Activated CD4-positive, alpha-beta T cell treated with anti-CD3 and anti-CD28 coated beads, Interleukin-10, Interleukin-2, amounts not matched to agents 100 ng/mL and 50 ng/mL, durations not matched to agents 16 hours and 8 hours (primary cell): Measurements from ENCODE around the gene ADCY4.
A peak's percentile ranks its signal among the peaks of the same experiment; 100 is the strongest.

Source experiments
- DNase-seq: peaks from one replicate; pipeline ENCODE4 v3.0.0-alpha.2; 2020

Gene ADCY4

DNA sequence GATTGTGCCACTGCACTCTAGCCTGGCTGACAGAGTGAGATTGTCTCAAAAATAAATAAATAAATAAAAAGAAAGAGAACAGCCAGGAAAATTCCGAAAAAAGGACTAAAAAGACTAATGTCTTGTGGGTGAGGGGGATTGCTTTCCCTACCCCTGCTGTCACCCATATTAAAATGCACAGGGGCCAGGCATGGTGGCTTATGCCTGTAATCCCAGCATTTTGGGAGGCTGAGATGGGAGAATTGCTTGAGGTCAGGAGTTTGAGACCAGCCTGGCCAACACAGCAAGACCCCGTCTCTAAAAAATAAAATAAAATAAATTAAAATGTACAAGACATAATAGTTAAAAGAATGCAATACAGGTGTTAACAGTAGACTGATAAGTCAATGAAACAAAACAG, 41.3 kb downstream of the ADCY4 start:
- DNase-seq, result no peak

DNA sequence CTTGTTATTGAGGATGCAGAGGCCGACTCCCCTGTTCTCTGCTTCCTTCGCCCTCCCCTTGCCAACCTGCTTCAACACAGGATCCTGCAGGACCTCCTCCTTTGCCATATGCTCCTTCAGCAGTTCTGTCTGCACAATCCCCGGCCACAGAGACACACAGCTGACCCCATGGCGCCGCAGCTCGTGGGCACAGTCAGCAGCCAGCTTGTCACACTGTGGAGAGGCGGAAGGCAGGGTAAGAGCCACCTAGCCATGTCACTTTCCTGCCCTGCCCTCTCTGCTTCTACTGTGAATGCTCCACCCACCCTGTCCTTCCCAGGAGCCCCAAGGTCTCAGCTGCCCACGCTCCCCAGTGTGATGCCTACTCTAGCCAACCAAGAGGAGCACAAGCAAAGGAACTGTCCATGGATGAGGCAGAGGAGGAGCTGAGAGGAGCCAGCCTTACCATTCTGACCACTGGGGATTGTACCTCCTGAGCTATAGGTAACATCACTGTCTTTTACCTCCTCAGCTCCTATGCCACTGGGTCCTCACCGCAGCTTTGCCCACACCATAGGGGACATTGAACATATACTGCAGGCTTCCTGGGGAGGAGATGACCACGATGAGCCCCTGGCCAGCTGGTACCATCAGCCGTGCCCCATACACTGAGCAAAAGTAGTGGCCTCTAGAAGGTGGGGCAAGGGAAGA, 42.6 kb downstream of the ADCY4 start:
- no peak for DNase-seq

DNA sequence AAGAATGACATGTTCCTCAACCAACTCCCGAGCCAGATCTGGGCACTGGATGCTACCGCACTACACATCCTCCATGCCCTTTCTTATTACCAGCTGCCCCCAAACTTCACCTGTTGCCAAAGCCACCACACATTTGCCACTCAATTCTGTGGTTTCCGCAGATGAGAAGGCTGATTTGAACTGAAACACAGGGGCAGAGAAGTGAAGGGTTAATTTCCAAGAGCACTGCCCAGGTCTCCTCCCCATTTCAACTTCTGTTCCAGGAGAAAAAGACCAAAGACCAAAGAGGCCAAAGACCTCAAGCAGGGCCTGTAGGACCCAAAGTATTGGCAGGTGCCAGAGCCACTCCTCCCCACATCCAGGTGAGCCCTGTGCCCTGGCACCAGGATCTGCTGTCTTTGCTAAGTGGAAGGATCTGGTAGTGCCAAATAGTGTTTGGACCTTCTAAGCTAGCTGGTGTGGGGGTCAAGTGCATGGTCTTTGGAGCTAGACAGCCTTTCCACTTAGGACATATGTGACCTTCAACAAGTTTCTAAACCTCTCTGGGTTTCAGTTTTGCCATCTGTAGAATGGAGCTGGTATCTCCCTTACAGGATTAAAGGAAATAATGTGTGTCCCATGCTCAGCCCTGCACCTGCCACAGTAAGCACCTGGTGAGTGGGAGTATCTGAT, 43.3 kb downstream of the ADCY4 start:
- peak; percentile 34 for DNase-seq

DNA sequence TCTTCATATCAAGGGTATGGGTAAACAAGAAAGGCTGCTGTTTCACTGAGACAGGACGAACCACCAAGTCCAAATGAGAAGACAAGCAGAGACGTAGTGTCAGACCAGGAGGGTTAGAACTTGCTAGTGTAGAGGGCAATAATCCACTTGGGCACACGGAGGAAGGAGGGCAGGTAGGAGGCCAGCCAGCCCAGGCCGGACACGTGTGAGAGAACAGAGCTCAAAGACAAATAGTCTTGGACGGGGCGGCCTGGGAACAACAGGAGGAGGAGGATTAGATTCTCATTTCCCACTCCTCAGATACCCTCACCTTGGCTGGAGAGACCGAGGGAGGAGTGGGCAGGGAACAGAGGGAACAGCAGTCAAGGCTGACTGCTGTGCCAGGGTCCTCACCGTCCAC, 44.1 kb downstream of the ADCY4 start:
- no peak for DNase-seq

DNA sequence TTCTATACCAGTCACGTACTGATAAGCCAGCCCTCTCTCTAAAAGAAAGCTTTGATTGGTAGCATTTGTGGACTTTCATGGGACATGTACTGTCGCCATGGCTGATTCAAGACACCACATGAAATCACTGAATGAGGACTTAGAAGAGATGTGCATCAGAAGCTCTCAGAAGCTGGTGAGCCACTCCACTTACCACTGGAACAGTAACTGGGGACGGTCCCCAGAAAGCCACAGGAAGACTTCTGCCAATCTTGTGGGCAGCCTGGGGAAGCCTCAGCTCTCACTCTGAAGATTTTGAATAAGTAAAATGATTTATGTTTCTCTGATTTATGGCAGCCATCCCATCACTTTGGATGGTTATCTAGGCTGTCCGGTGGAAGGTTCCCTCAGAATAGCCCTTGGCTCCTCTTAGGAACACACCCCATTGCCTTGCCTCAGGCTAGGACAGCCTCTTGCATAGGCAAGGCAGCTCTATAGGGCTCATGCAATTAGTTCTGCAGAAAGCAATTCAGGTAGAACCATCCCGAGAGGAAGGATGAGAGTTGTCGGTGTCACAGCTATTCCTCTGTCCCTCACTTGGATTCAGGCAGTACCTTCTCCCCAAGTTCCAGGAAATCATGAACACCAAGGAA, 45.1 kb downstream of the ADCY4 start:
- DNase-seq, result peak; percentile 86

DNA sequence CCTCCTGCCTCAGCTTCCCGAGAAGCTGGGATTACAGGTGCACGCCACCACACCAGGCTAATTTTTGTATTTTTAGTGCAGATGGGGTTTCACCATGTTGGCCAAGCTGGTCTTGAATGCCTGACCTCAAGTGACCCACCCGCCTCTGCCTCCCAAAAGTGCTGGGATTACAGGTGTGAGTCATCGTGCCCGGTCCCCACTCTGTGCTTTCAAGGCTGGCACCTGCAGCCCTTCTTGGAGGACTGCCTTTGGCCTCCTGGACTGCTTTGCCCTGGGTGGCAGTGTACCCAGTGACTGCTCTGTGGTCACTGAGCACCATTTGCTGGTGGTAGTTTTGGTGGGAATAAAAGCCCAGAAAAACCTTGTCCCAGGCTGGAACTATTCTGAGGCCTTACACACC, 47.9 kb downstream of the ADCY4 start:
- no peak for DNase-seq

DNA sequence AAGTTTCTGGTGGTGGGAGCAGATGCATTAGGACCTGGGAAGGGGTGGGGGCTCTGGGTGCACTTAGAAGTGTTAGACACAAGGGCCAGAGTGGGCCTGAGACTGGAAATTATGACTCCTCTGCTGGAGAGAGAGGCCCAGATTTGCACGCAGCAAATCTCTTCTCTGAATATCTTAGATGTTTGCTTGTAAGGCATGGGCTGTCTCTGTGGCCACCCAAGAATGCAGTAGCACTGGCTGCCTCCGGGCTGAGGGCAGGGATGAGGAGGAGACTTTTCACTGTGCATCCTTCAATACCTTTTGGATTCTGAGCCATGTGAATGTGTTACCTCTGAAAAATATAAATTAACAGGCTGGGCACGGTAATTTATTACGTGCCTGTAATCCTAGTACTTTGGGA, 49.5 kb downstream of the ADCY4 start:
- no peak for DNase-seq

DNA sequence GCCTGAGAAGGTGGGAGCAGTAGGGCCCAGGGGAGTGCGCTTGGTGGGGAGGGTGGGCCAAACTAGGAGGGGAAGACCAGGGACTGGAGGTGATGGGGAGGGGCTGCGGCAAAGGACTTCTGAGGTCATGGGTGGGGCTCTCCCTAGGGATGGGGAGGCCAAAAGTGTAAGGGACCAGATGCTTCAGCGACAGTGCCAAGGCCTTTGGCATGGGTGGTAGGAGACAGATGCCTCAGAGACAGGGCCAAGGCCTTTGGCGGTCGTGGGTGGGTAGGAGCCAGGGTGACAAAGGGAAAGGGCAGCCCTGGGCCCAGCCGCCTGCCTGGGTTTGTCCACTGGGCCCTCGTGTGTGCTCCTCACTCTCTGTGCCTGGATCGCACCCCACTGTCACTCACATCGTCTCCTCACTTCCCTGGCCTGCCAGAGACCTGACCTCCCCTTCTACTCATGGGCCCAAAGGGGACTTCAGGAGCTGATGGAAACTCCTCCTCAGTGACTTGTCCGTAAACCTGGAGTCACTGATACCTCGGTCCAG, 50.3 kb downstream of the ADCY4 start:
- no peak for DNase-seq

DNA sequence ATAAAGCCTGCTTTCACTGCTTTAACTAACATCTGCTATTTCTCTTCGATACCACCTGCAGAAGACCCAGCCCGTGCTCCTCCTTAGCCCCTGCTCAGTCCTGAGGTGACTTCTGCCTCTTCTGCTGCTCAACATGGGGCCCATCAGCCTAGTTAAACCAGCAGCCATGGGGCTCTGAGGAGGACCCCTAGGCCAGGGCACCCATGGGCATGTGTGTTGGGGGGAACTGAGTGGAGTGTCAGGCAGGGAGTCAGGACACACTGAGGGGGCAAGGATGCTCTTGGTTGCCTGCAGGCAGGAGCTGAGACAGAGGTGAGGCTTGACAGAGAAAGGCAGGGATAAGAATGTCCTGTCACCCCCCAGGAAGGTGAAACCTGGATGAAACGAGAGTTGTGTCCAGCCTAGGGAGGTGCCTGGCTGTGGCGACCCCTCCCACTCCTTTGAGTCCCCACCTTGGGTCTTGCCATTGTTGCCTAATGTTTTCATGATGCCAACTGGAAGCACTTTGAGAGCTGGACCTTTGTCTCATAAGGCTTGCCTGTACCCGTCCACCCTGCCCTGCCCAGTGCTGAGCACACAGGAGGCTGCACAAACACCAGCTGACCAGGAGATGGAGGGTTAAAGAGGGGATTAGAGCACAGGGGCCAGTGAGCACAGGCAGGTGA, 50.9 kb downstream of the ADCY4 start:
- no peak for DNase-seq

DNA sequence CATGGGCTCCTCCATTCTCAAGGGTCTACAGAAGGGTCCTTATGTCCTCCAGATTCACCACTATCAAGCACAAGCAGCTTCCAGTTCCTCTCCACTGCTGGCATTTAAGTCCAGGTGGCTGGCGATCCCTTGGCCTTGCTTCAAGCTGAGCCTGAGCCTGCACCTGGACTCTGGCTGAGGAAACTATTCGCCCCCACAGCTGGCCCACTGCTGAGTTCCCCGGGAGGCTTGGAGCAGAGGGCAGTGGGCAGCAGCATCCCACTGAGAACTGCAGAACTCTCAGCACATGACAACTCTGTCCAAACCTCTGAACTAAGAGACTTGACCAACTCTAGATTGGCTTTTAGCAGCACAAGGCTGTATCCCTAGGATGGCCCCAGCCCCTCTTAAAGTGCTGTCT, 52.1 kb downstream of the ADCY4 start:
- DNase-seq, result no peak

DNA sequence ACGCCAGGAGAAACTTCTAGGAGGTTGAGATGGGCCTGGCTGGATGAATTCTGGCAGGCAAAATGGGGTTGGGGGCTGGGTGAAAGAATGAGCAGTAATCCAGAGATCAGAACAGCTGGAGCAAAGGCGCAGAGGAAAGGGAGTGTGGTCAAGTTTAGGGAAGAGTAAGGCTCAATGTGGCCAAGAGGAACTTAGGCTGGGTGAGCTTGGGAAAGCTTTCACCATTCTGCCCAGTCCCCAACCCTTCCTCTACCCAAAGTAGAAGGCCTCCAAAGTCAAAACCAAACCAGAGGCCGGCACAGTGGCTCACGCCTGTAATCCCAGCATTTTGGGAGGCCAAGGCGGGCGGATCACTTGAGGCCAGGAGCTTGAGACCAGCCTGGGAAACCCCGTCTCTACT, 53.2 kb downstream of the ADCY4 start:
- DNase-seq, result no peak

DNA sequence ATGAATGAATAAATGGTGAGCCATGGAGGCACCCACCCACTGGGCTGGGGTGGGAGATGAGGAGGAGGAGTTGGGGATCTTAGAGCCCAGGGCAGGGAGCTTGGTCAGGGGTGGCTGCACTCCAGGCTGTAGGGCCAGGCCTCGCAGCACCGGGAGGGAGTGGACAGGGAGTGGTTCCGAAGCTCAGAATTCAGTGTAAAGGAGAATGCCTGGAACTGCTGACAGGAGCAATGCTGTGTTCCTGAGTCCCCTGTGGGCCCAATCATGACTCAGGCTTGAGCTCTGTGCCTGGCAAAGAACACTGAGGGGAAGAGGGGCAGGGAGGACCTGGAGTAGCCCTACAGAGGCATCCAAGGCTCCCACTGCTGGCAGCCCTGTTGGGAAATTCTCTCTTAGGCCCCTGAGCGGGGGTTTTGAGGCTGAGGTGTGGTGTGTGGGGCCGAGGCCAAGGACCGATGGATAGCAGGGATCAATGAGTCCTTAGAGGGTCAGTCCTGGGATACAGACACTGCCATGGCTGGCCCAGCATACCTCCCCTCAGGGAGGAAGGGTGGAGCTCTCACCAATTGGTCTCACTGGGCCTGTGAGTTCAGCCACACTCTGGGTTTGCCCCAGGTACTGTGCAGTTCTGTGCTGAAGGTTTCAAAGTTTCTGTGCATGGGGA, 53.9 kb downstream of the ADCY4 start:
- DNase-seq, result no peak

DNA sequence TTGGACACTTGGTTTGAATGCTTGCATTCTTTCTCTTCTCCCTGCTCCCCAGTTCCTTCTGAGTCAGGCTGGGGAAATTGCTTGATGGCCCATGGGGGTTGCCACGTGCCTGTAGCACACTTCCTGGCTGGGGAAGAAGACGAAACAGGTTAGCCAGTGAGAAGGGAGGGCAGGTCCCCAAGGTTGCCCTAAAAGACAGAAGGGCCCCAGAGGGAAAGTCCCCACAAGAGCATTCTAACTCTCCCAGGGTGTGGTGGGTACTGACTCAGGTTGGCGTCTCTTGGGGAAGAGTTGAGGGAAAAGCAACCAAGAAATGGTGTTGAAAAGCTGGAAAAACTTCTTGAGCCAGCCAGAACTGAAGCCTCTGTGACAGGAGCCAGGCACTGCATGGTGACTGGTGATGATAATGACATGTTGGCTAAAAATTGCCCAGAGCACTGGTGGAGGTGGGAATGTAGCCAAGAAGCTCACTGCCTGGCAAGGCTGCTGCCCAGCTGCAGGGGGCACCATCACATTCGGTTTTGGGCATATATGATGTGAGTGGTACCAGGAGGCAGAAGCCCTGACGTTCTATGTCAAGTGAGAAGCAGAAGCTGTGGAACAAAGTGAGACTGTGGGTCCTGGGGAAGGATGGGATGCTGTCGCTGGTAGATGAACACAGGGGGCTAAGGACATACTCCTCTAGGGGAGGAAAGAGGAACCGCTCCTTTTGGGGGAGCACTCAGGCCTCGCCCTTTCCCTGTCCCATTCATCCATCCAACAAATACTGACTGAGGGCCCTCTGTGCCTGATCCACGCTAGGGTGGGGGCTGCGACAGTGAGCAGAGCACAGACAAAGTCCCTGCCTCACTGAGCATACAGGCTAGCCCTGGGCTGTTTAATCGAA, 55.3 kb downstream of the ADCY4 start:
- DNase-seq, result peak; percentile 74

DNA sequence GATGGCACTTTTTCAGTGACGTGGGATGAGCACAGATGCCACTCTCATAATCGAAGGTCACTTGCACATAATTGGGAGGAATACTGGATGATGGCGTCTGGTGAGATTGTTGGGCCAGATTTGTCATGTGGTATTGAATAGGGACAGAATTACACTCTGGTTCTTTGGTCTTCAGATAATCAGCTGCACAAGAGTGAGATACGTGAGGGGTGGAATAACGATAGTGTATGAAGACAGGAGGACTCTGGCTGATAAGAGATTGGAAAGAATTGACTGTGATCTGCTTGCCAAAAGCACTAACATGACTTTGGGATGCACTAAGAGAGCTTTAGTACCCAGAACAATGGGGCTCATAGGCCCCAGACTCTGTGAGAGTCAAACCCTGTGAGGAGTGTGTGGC, 56.4 kb downstream of the ADCY4 start:
- no peak for DNase-seq

DNA sequence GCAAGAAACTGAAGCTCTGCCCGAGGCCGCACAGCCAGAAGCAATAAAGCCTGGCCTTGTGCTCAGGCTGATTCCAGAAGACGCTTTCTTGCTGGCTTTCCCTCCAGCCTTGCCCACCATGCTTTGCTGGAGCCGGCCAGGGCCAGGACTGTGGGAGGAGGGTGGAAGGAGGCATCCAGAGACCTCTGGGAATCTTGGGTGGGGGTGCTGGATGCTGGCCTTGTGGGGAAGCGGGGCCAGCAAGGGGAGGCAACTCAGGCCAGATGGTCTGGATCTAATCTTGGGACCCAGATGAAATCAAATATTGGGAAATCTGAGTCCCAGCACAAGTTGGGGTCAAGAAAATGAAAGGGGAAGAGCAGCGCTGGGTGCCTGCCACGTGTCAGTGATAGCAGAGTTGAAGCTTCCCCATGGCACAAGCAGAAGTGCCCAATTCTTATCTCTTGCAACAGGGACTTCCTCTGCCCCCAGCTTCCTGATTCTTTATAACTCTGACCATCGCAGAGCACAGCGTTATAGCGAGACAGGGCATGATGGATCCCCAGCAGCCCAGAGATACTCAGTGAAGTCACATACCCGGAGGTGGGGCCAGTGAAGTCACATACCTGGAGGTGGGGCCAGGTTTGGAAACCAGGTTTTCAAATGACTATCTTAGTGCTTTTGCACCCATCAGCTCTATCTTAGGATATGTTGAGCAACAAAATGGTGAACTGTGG, 57.1 kb downstream of the ADCY4 start:
- no peak for DNase-seq

DNA sequence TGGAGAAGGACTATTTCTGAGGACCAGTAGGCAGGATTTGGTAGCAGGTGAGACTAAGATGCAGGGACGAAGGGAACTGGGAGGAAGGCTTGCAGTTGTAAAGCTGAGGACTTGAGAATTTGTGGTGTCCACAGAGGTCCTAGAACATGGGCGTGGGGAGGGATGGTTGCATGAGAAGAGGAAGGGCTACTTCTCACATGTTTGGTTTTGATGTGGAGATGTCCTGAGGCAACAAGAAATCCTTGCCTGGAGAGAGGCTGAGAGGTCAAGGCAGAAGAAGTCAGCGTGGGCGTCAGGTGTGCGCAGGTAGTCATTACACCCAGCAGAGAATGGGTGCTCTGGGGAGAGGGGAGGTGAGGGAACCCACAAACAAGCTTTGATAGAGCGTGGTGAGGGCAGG, 57.8 kb downstream of the ADCY4 start:
- DNase-seq, result no peak

DNA sequence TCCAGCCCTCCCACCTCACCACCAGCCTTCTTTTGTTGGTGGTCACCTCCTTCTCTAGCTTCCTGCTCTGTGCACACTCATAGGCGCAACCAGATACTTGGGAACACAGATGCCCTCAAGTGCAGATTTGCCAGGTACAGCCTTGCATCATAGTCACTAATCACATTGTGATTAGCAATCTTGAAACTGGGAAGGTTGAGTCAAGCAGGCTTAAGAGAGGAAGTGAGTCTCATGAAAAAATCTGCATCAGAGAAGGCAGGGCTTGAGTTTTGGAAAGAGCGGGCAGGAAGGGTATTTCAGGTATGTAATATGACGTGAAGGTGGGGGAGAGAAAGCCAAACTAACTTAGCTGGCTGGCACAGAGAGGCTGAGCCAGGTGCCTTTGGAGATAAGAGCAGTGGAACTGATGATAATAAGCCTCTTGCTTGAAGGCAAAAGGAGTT, 60.7 kb downstream of the ADCY4 start:
- peak; percentile 92 for DNase-seq

DNA sequence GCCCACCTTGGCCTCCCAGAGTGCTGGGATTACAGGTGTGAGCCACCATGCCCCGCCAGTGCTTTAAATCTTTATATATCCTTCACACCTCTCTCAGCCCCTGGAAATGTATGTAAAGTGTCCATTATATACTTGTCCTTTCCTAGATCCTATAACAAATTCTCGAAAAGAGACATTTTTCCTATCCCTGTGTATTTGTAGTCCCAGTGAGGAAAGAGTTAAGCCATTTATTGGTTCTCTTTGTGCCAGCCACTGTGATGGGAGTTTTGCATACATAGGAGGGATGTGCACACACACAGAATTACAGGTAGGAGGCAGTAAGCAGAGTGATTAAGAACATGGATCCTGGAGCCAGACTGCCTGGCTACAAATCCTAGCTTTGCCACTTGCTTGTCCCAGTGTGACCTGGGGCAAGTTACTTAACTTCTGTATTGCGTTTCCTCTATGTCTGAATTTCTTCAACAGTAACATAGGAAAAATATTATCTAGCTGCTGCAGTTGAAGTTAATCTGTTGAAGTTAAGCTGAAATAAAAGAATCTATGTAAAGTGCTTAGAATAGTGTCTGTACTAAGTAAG, 61.4 kb downstream of the ADCY4 start:
- no peak for DNase-seq

DNA sequence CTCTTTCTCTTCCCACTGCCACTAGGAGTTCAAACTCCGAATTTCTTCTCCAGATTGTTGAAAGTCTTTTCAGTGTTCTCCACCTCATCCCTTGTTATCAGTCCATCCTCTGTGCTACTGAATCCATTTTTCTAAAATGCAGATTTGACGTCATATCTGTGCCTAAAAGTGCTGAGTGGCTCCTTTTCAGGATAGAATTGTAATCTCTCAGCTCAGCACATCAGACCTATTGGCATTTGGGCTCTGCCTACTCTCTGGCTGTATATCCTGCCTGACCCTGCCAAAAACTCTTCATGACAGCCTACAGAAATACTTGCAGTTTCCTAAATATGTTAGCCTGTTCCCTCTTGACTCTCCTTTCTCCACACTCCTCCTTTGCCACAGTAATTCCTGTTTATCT, 62.4 kb downstream of the ADCY4 start:
- no peak for DNase-seq

DNA sequence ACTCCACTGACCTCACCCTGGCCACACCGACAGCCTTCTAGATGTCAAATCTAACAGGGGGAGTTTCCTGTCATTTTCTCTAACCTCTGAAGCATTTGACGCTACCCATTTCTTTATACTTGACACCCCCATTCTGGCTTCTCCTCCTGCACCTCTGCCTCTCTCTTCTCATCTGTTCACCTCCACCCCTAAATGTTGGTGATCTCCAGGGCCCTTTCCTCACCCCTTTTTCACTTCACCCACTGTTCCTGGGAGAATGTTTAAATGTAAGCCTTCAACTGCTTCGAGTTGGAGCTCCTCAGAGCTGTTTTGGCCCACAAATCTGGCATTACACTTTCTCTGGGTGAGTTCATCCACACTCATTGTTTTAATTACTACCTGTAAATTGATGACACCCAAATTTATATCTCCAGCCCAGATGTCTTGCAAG, 63.0 kb downstream of the ADCY4 start:
- DNase-seq, result no peak
